HEK293 (cell line): Measurements from ENCODE around the gene NDC1.

Experiments used
- BCL11A ChIP-seq: fragments of 450-650 bp; formaldehyde crosslinking; IDR thresholded peaks from 2 replicates; pipeline ENCODE4 v1.5.1; 2016; ENCODE audit warnings: low read depth, missing biosample characterization, missing genetic modification characterization
- HOXD13 ChIP-seq: sonication (generic); formaldehyde crosslinking; IDR thresholded peaks from 2 replicates; pipeline ENCODE4 v1.8.0; 2022; ENCODE audit warnings: missing genetic modification reagents, borderline replicate concordance
- TCF7L2 ChIP-seq: IDR thresholded peaks from 2 replicates; pipeline ENCODE4 v1.6.1; 2011; ENCODE audit warnings: low read depth, mild to moderate bottlenecking, inconsistent platforms, low read length, moderate library complexity, borderline replicate concordance
- ZFP69B ChIP-seq: fragments of 450-650 bp; formaldehyde crosslinking; IDR thresholded peaks from 2 replicates; pipeline ENCODE4 v1.5.1; 2016; ENCODE audit warnings: missing biosample characterization, missing genetic modification characterization
- ZNF202 ChIP-seq: fragments of 450-650 bp; formaldehyde crosslinking; IDR thresholded peaks from 2 replicates; pipeline ENCODE4 v1.5.1; 2016; ENCODE audit warnings: missing biosample characterization, missing genetic modification characterization, borderline replicate concordance
- ZNF274 ChIP-seq, 2 experiments: fragments of 200-500 bp in 1 of 2; fragments of 450-650 bp in 1 of 2; sonication (Bioruptor generic) in 1 of 2; formaldehyde crosslinking in 1 of 2; IDR thresholded peaks; 2 replicates each; pipeline versions ENCODE4 v1.5.1 to v1.6.1; 2014 to 2016; ENCODE audit warnings: borderline replicate concordance in 1 of 2, inconsistent platforms in 1 of 2, low read length in 1 of 2, missing biosample characterization in 1 of 2, missing genetic modification characterization in 1 of 2
- ZNF792 ChIP-seq: fragments of 450-650 bp; formaldehyde crosslinking; IDR thresholded peaks from 2 replicates; pipeline ENCODE4 v1.5.1; 2016; ENCODE audit warnings: missing biosample characterization, missing genetic modification characterization
- ZNF830 ChIP-seq: fragments of 450-650 bp; IDR thresholded peaks from 2 replicates; pipeline ENCODE4 v1.5.0; 2018; ENCODE audit warnings: missing biosample characterization, missing genetic modification characterization, low read depth, mild to moderate bottlenecking, moderate library complexity
- TF ChIP-seq, protein P1 (sequence below): fragments of 450-650 bp; formaldehyde crosslinking; IDR thresholded peaks from 2 replicates; pipeline ENCODE4 v1.5.1; 2016; ENCODE audit warnings: missing biosample characterization, missing genetic modification characterization

DNA sequence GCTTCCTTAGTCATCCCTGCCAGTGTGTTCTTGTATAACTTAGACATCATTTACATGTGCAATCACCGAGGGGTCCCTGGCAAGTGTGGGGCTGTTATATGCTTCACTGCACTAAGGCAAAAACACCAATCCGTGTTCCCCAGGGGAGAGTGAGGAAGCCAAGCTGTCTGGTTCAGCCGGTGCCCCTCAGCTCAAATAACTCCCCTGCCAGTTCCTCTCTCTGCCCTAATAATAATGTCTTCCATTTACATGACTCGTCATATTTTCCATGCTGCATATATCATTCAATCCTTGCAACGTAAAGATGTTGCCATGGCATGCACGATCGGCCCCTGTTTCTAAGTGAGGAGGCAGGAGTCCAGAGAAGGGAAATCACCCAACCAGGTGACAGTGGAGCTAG lies 24.4 kb upstream of the NDC1 start:
- TF ChIP-seq BCL11A (no peak), HOXD13 (CRISPR knock-in tag) (no peak), ZNF274 (IDR thresholded peaks at IDR 0.05; ENCODE audit: low read length) (no peak), ZNF274 (tag by site-specific recombination; IDR thresholded peaks at IDR 0.05; ENCODE audit: borderline replicate concordance) (no peak), ZFP69B (no peak), ZNF830 (no peak), ZNF202 (no peak), TCF7L2 (no peak), ZNF792 (tag by site-specific recombination) (no peak)
- TF ChIP-seq, protein P1, sequence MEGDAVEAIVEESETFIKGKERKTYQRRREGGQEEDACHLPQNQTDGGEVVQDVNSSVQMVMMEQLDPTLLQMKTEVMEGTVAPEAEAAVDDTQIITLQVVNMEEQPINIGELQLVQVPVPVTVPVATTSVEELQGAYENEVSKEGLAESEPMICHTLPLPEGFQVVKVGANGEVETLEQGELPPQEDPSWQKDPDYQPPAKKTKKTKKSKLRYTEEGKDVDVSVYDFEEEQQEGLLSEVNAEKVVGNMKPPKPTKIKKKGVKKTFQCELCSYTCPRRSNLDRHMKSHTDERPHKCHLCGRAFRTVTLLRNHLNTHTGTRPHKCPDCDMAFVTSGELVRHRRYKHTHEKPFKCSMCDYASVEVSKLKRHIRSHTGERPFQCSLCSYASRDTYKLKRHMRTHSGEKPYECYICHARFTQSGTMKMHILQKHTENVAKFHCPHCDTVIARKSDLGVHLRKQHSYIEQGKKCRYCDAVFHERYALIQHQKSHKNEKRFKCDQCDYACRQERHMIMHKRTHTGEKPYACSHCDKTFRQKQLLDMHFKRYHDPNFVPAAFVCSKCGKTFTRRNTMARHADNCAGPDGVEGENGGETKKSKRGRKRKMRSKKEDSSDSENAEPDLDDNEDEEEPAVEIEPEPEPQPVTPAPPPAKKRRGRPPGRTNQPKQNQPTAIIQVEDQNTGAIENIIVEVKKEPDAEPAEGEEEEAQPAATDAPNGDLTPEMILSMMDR, result no peak
